ENCODE data around the gene NPDC1. TPM values are rescaled to one million over a fixed set of nuclear protein-coding genes. Genes with fewer than 3 reads are reported as not detected.
"Not testable (repeated sequence)": the region's sequence is repeated elsewhere in the genome, so short reads cannot be mapped to it uniquely, and the experiment has no call there.

The NPDC1 gene
- total and polyA plus RNA-seq, 5 experiments from 2014 or later = 2.1 to 9.3 (median 4.2) TPM

DNA sequence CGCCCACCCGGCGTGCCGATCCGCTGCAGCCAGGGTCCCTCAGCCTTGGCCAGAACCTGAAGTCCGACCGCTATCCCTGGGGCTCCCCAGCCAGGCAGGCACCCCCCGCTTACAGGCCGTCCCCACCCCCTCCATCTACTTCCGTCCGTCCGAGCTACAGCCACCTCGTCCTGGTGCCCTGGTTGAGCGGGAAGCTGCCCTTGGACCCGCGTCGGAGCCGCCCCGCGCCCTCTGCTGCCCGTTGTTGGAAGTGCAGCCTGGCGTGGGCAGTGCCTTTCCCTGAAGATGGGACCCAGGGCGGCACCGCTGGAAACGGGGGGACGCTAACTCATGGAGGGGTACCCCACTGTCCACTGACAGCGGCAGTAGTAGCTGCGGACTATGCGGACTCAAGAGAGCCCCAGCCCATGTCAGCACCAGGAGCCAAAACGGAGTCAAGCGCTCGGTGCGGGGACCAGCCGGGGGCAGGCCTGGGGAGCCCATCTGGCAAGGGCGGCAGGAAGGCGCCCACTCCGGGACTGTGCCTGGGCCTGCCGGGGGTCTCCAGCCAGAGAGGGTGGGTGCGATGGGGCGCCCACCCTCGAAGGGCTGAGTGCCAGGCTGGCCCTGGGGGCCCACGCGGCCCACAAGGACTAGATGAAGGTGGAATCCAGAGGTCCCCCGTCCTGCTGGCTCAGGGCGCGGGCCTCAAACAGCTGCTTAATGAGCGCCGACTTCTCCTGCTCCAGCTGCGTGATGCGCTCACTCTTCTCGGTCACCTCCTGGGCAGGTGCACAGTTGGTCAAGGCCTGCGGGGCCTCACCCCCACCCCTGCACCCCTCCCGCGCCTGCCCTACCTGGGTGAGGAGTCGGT, 18.3 kb upstream of the NPDC1 start:
- POLR2A ChIA-PET = interaction anchor here (1.0 to 1.1 kb wide), 2 partner anchors 22 to 116 kb away, joined by 3 read pairs; no protein-coding TSS in a partner anchor
- ATAC-seq (no peak), DNase-seq (peak in 7 of 10 donors; percentile 46 to 57 (median 50))
- H3K4me3 Mint-ChIP-seq = no peak overlapping the region
- H3K9me3 Mint-ChIP-seq = no peaks in the 10 kb centered on the region
- peaks cover 0 to 8% (median 4%) of the 10 kb centered on the region in 5 donors for H3K27me3 Mint-ChIP-seq
- peaks cover 6 to 11% (median 7%) of the 10 kb centered on the region in 4 donors for H3K4me1 Mint-ChIP-seq
- no peaks in the 10 kb centered on the region for H3K36me3 Mint-ChIP-seq
- H3K27ac Mint-ChIP-seq = no peak overlapping the region

DNA sequence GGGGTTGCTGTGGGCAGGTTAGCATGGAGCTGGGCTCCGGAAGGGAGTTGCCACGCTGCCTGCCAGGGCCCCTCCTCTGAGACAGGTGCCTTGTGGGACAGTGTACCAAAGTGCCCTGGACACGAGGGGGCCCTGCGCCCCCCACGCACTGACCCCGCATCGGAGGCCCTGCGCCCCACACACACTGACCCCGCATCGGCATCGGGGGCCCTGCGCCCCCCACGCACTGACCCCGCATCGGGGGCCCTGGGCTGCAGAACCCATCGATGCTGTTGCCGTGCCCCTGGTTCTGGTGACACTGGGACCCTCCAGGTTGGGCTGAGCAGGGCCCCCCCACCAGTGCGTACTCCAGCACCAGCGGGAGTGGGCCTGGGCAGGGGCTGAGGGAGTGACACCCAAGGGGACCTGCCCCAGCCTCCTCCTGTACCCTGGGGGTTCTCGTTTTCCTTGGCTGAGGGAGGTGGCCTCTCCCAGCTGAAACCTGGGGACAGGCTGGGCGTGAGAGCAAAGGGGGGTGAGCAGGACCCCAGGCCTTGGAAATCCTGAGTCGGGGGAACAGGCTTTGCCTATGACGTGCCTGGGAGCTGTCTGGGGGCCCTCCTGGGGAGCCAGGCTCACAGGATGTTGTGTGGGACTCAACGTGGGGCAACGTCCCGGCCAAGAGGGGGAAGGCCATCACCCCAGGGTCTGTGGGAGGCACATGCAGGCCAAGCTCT, 17.5 kb upstream of the NPDC1 start:
- Mint-ChIP-seq H3K9me3 (no peaks in the 10 kb centered on the region), H3K4me1 (peaks cover 6 to 11% (median 7%) of the 10 kb centered on the region in 4 donors), H3K4me3 (no peak overlapping the region), H3K27me3 (peaks cover 0 to 8% (median 4%) of the 10 kb centered on the region in 5 donors), H3K27ac (no peak overlapping the region), H3K36me3 (no peaks in the 10 kb centered on the region)
- no peak for ATAC-seq
- DNase-seq = no peak
- POLR2A ChIA-PET = interaction anchor here (1.1 kb wide), 1 partner anchor 116 kb away, joined by 3 read pairs; no protein-coding TSS in a partner anchor

DNA sequence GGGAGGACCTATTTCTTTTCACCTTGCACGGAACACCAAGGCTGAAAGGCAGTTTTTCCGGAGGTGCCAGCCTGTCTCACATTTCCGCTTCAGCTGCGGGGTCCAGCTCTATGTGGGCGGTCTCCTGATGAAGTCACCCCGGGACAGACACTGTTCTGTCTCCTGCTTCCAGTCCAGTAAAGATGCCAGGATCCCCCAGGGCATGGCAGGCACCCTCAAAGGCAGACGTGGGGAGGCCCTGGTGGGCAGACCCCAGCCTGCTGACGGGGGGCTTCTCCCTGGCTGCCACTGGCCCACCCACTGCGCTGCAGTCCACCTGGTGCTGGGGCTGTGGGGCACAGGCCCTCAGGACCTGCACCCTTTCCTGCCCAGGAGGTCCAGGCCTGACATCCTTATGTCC, 16.8 kb upstream of the NPDC1 start:
- H3K36me3 Mint-ChIP-seq, H3K9me3 Mint-ChIP-seq, DNase-seq, H3K27ac Mint-ChIP-seq, POLR2A ChIA-PET, H3K4me3 Mint-ChIP-seq, ATAC-seq, H3K27me3 Mint-ChIP-seq, H3K4me1 Mint-ChIP-seq: not testable (repeated sequence)

DNA sequence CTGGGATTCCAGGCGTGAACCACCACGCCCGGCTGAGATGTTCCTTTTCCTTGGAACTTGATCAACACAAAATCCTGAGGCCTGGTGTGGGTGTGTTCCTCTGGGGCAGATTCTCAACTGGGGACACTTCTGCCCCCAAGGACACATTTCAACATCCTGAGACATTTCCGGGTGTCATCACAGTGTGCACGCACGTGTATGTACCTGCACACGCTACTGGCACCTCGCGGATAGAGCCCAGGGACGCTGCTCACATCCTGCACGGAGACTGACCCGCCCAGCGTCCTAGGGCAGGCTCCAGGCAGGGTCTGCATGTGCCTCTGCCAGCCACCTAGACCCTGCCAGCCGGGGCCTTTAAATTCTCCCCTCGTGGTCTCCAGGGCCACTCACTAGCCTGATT, 16.4 kb upstream of the NPDC1 start:
- Mint-ChIP-seq H3K4me3 (no peak overlapping the region), H3K9me3 (no peaks in the 10 kb centered on the region)

DNA sequence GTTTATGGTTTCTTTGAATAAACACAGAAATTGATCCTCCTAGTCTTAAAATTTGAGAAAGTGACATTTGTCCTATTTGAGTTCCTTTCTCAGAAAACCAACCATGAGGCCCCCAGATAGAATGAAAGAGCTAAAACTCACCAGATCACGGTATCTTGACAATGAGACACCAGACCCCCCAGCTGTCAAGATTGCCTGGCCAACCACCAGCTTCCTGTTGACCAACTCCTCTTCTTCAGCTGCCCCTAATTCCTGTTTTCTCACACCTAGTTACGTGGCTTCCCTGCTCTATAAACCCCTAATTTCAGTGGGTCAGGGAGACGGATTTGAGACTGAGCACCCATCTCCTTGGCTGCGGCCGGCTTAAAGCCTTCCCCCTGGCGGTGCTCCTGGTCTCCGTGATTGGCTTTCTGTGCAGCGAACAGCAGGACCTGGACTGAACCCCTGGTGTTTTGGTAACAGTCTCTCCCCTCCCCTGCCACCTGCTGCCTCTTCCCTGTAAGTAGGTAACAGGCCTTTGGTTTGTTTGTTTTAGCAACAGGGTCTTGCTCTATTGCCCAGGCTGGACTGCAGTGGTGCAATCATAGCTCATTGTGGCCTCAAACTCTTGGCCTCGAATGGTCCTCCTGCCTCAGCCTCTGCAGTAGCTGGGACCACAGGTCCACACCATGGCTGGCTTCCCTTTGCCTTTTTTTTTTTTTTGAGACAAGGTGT, 12.7 kb upstream of the NPDC1 start:
- POLR2A ChIA-PET = interaction anchor here (0.9 kb wide), 1 partner anchor 12 kb away, joined by 6 read pairs; the partner anchor contains the start of gene SAPCD2
- Mint-ChIP-seq H3K4me3 (peak overlapping the region in 1 of 10 donors; percentile 20), H3K27me3 (no peaks in the 10 kb centered on the region)

More for the DNA sequence above, 16.4 kb upstream of the NPDC1 start:
- H3K27me3 Mint-ChIP-seq = peaks cover 0 to 3% (median 0%) of the 10 kb centered on the region in 5 donors
- H3K4me1 Mint-ChIP-seq = peaks cover 0 to 6% (median 3%) of the 10 kb centered on the region in 4 donors
- POLR2A ChIA-PET = no interaction called here
- ATAC-seq (no peak), DNase-seq (no peak)
- H3K27ac Mint-ChIP-seq = no peak overlapping the region
- H3K36me3 Mint-ChIP-seq = no peaks in the 10 kb centered on the region

DNA sequence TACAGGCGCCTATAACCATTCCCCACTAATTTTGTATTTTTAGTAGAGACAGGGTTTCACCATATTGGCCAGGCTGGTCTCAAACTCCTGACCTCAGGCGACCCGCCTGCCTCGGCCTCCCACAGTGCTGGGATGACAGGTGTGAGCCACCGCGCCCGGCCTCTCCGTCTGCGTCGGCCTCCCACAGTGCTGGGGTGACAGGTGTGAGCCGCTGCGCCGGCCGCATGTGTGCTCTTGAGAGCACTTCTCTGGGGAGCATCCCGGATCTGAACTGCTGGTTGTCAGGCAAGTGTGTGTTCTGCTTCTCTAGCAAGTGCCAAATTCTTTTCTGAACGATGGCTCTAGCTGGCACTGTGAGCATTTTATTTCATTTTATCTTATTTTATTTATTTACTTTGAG, 11.6 kb upstream of the NPDC1 start:
- Mint-ChIP-seq H3K27me3 (peaks cover 0 to 4% (median 0%) of the 10 kb centered on the region in 5 donors), H3K27ac (no peak overlapping the region), H3K4me3 (no peak overlapping the region), H3K4me1 (no peaks in the 10 kb centered on the region), H3K36me3 (no peaks in the 10 kb centered on the region), H3K9me3 (no peaks in the 10 kb centered on the region)
- ATAC-seq = no peak
- POLR2A ChIA-PET = no interaction called here
- DNase-seq = no peak

More for the DNA sequence above, 12.7 kb upstream of the NPDC1 start:
- no peaks in the 10 kb centered on the region for H3K9me3 Mint-ChIP-seq
- H3K36me3 Mint-ChIP-seq = no peaks in the 10 kb centered on the region
- H3K27ac Mint-ChIP-seq = no peak overlapping the region
- ATAC-seq (no peak), DNase-seq (no peak)
- H3K4me1 Mint-ChIP-seq = no peaks in the 10 kb centered on the region

DNA sequence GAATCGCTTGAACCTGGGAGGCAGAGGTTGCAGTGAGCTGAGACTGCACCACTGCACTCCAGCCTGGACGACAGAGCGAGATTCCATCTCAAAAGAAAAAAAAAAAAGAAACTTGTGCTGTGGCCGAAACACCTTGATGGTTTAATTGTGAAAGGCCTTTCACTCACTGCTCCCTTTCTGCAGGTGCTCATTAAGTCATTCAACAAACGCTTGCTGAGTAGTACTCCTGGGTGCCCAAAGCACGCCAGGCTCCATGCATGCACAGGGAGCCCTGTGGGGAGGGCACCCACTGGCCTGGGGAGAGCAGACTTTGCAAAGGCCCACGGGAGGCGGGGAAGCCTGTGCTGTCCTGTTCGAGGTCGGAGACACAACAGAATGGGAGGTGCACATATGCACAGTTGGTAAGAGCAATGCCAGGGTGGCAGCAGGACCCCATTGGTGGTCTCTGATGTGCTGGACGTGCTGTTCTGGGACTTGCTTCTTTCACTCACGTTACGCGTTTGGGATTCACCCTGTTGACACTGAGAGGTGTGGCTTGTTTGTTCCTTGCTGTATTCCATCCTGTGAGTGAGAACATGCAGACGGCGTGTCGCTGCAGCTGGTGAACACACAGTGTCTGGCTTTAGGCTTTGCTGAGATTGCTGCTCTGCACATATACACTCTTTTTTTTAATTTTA, 10.9 kb upstream of the NPDC1 start:
- Mint-ChIP-seq H3K27me3 (peaks cover 0 to 10% (median 0%) of the 10 kb centered on the region in 5 donors), H3K4me1 (no peaks in the 10 kb centered on the region), H3K27ac (no peak overlapping the region), H3K4me3 (peak overlapping the region in 2 of 10 donors; percentile 2 to 30), H3K9me3 (no peaks in the 10 kb centered on the region), H3K36me3 (no peaks in the 10 kb centered on the region)
- ATAC-seq = no peak
- DNase-seq = no peak
- POLR2A ChIA-PET = no interaction called here

DNA sequence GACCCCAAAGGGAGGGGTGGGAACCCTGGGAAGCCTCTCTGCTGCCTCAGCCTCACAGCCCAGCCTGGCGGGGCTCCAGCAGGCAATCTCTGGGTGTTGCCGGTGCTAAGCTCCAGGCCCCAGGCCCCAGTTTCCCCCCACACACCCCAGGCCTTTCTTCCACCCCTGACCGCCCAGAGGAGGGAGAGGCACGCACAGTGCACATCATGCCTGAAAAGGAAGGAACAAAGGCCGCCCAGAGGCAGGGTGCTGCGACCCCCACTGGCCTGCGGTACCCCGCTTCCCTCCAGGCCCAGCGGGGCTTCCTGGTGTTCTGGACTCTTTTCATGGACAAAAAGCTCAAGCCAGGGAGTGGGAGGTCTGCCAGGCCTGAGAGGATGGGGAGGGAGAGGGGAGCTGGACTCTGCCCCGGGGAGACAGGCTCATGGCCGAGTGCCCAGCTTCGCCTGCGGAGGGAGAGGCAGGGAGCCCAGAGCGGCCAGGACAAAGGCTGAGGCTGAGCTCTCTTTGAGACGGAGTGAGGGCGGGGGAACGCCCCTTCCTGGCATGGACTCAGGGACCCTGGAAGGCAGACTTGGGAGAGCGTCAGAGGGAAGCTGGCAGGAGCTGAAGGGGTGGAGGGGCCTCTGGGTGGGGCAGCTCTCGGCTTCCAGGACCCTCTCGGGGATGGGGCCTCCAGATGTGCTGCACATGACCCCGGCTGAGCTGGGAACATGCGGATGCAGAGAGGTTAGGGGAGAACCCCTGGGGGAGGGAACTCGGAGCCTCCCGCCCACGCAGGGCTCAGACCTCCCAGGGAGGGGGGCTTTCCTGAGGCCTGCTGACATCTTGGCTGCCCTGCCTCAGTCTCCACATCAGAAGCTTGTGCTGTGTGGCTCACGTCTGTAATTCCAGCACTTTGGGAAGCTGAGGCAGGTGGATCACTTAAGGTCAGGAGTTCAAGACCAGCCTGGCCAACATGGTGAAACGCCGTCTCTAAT, 9.7 kb upstream of the NPDC1 start:
- Mint-ChIP-seq H3K27me3 (peaks cover 0 to 16% (median under 1%) of the 10 kb centered on the region in 5 donors), H3K9me3 (no peaks in the 10 kb centered on the region), H3K4me1 (no peaks in the 10 kb centered on the region), H3K27ac (no peak overlapping the region), H3K36me3 (no peaks in the 10 kb centered on the region), H3K4me3 (no peak overlapping the region)
- DNase-seq (no peak), ATAC-seq (no peak)
- POLR2A ChIA-PET = interaction anchor here (0.8 kb wide), 1 partner anchor 96 kb away, joined by 3 read pairs; no protein-coding TSS in a partner anchor

DNA sequence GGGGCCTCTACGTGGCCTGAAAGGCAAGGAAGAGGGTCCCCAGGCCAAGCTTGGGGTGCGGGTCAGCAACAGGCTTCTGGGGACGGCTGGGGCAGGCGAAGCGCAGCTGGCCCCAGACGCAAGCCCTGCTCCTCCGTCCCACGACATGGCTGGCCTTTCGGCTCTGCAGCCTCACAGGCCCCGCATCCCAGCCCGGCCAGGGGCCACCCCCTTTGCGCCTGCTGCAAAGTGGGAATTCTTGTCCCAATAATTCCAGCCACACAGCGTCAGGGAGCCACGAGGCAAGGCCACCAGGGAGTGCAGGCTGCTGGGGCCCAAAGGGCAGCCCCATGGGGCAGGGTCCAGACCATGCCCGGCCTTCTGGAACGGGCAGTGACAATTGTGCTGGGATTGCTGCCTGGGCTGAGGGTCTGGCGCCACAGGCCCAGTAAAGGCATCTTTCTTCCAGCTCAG, 9.0 kb upstream of the NPDC1 start:
- ATAC-seq (no peak), DNase-seq (no peak)
- POLR2A ChIA-PET = interaction anchor here (0.8 kb wide), 1 partner anchor 95 kb away, joined by 3 read pairs; no protein-coding TSS in a partner anchor
- Mint-ChIP-seq H3K27ac (no peak overlapping the region), H3K4me1 (no peaks in the 10 kb centered on the region), H3K4me3 (peak overlapping the region in 1 of 10 donors; percentile 33), H3K9me3 (no peaks in the 10 kb centered on the region), H3K36me3 (no peaks in the 10 kb centered on the region), H3K27me3 (peaks cover 0 to 23% (median 7%) of the 10 kb centered on the region in 5 donors)

DNA sequence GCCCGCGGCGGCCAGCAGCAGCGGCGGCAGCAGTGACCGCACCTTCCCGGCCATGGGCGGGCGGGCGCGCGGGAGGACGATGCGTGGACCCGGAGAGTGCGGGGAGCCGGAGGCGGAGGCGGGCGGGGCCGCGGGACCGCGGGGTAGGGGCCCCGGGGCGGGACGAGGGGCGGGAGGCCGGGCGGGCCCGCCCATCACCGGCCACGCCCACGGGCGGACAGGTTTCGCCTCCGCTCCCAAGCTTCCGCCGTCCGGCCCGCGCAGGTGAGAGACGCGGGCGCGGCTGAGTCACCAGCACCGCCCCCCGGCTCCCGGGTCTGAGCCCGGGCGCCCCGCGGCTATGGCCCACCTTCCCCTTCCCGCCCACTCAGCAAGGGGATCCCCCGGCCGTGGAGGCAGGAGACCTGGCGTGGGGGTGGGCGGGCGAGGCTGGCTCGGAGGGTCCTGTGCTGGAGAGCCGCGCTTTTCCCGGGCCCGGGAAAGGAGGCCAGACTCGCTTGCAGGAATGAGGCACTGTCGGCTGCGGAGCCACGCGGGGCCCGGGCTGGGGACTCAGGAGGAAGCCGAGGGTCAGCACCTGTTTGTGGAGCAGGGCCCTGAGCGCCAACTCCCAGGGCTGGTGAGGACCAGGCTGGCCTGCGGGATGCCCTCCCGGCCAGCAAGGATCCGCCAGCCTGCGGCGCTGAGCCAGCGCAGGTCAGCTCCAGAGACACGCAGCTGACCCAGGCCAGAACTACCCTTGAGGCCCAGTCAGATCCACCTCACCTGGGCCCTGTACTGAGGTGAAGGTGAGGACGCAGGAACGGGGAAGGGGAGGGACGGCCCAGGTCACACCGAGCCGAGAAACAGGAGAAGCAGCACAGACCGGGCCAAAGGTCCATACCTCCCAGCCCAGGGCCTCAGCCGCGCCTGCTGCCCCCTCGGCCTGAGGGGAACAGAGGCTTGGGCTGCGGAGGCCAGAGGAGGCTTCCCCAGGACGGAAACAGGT, 8.3 kb upstream of the NPDC1 start, which contains the start of gene ENTPD2:
Gene ENTPD2, minus strand, starts transcription at position 118 of the 988 bp plus-strand sequence. Its CDS starts 64 bp downstream, at position 54.
- Mint-ChIP-seq H3K4me3 (peak within 1 kb of the TSS in 3 of 10 donors; percentile 19 to 47 (median 31)), H3K27ac (no peak within 1 kb of the TSS), H3K4me1 (peaks cover 0 to 6% (median under 1%) of the 10 kb centered on the region in 4 donors), H3K9me3 (no peaks in the 10 kb centered on the region), H3K27me3 (peaks cover 3 to 29% (median 13%) of the 10 kb centered on the region in 5 donors), H3K36me3 (peaks cover 0 to 3% (median 0%) of the 10 kb centered on the region in 3 donors)
- peak; percentile 59 to 65 for ATAC-seq
- POLR2A ChIA-PET = interaction anchor here (0.8 kb wide), 1 partner anchor 94 kb away, joined by 3 read pairs; no protein-coding TSS in a partner anchor
- DNase-seq = no peak

All from naive thymus-derived CD8-positive, alpha-beta T cell (primary cell).